H9 (cell line): ENCODE measurements around the gene POU4F3. TPM values are rescaled to one million over a fixed set of nuclear protein-coding genes. Genes with fewer than 3 reads are reported as not detected.

Experiments used
- DNase-seq: peaks from one replicate; pipeline ENCODE4 v3.0.0-alpha.2; 2017
- H2AFZ ChIP-seq: one replicate; pipeline ENCODE4 v1.6.1; 2013; ENCODE audit warnings: mild to moderate bottlenecking, low read length, control low read depth, moderate library complexity
- H2AK5ac ChIP-seq: 2 replicates; pipeline ENCODE4 v1.6.1; 2013; ENCODE audit warnings: low read length, control low read depth, mixed read lengths; ENCODE audit not compliant: insufficient read length
- H2BK120ac ChIP-seq: one replicate; pipeline ENCODE4 v1.6.1; 2013; ENCODE audit warnings: low read depth, mild to moderate bottlenecking, low read length, control low read depth, inconsistent platforms; ENCODE audit not compliant: poor library complexity, severe bottlenecking
- H2BK12ac ChIP-seq: 2 replicates; pipeline ENCODE4 v1.6.1; 2013; ENCODE audit warnings: low read length, control low read depth, mixed read lengths, low read depth; ENCODE audit not compliant: insufficient read length
- H2BK15ac ChIP-seq: 2 replicates; pipeline ENCODE4 v1.6.1; 2013; ENCODE audit warnings: low read depth, low read length, control low read depth
- H2BK20ac ChIP-seq: one replicate; pipeline ENCODE4 v1.6.1; 2013; ENCODE audit warnings: low read depth, mild to moderate bottlenecking, low read length, control low read depth, inconsistent platforms; ENCODE audit not compliant: poor library complexity, severe bottlenecking
- H2BK5ac ChIP-seq: 2 replicates; pipeline ENCODE4 v1.6.1; 2013; ENCODE audit warnings: low read length, control low read depth, mixed read lengths; ENCODE audit not compliant: insufficient read length
- H3K14ac ChIP-seq: 2 replicates; pipeline ENCODE4 v1.6.1; 2013; ENCODE audit warnings: low read length, control low read depth; ENCODE audit not compliant: insufficient read depth
- H3K18ac ChIP-seq: 2 replicates; pipeline ENCODE4 v1.6.1; 2013; ENCODE audit warnings: low read depth, mild to moderate bottlenecking, mixed read lengths, low read length, control low read depth; ENCODE audit not compliant: insufficient read length
- H3K23ac ChIP-seq: 2 replicates; pipeline ENCODE4 v1.6.1; 2013; ENCODE audit warnings: low read length, control low read depth, mixed read lengths, low read depth; ENCODE audit not compliant: insufficient read length
- H3K23me2 ChIP-seq: 2 replicates; pipeline ENCODE4 v1.6.1; 2013; ENCODE audit warnings: low read depth, mild to moderate bottlenecking, mixed read lengths, low read length, control low read depth; ENCODE audit not compliant: insufficient read length, poor library complexity, severe bottlenecking
- H3K27ac ChIP-seq: 2 replicates; pipeline ENCODE4 v1.5.1; 2013; ENCODE audit warnings: low read length, control low read depth, mixed read lengths, low read depth; ENCODE audit not compliant: insufficient read length
- H3K27me3 ChIP-seq: 2 replicates; pipeline ENCODE4 v1.6.1; 2013; ENCODE audit warnings: low read length, control low read depth, inconsistent platforms; ENCODE audit not compliant: insufficient read depth
- H3K4ac ChIP-seq: 2 replicates; pipeline ENCODE4 v1.6.1; 2013; ENCODE audit warnings: low read depth, mild to moderate bottlenecking, control low read depth, inconsistent platforms, low read length, moderate library complexity
- H3K4me1 ChIP-seq: 2 replicates; pipeline ENCODE4 v1.6.1; 2013; ENCODE audit warnings: low read length, control low read depth, inconsistent platforms; ENCODE audit not compliant: insufficient read depth
- H3K4me2 ChIP-seq: 2 replicates; pipeline ENCODE4 v1.6.1; 2013; ENCODE audit warnings: low read length, control low read depth, mixed read lengths; ENCODE audit not compliant: insufficient read length, insufficient read depth
- H3K56ac ChIP-seq: 2 replicates; pipeline ENCODE4 v1.6.1; 2013; ENCODE audit warnings: low read depth, mild to moderate bottlenecking, mixed read lengths, low read length, control low read depth; ENCODE audit not compliant: insufficient read length
- H3K79me1 ChIP-seq: 2 replicates; pipeline ENCODE4 v1.6.1; 2013; ENCODE audit warnings: low read depth, mild to moderate bottlenecking, moderate library complexity, low read length, control low read depth, inconsistent platforms; ENCODE audit not compliant: insufficient read depth, poor library complexity, severe bottlenecking
- H3K79me2 ChIP-seq: 2 replicates; pipeline ENCODE4 v1.6.1; 2013; ENCODE audit warnings: low read length, control low read depth, inconsistent platforms; ENCODE audit not compliant: insufficient read depth
- H3K9ac ChIP-seq: 2 replicates; pipeline ENCODE4 v1.6.1; 2013; ENCODE audit warnings: low read length, control low read depth, mixed read lengths; ENCODE audit not compliant: insufficient read length; ENCODE audit errors: extremely low read depth
- H3K9me3 ChIP-seq: one replicate; pipeline ENCODE4 v1.6.1; 2013; ENCODE audit warnings: low read depth, low read length, inconsistent platforms; ENCODE audit not compliant: control insufficient read depth
- H3T11ph ChIP-seq: one replicate; pipeline ENCODE4 v1.6.1; 2013; ENCODE audit warnings: mild to moderate bottlenecking, low read length, control low read depth, inconsistent platforms
- H4K20me1 ChIP-seq: one replicate; pipeline ENCODE4 v1.6.1; 2013; ENCODE audit not compliant: control insufficient read depth, insufficient read length, insufficient read depth
- H4K5ac ChIP-seq: 2 replicates; pipeline ENCODE4 v1.6.1; 2013; ENCODE audit warnings: low read depth, mild to moderate bottlenecking, mixed read lengths, low read length, control low read depth; ENCODE audit not compliant: insufficient read length
- H4K8ac ChIP-seq: replicated peaks from 2 replicates; pipeline ENCODE4 v1.6.1; 2013; ENCODE audit warnings: low read length, control low read depth, mixed read lengths, low read depth; ENCODE audit not compliant: insufficient read length
- H4K91ac ChIP-seq: 2 replicates; pipeline ENCODE4 v1.6.1; 2013; ENCODE audit warnings: low read depth, mild to moderate bottlenecking, moderate library complexity, mixed read lengths, low read length, control low read depth; ENCODE audit not compliant: insufficient read length
- H3K27ac Mint-ChIP-seq, 3 experiments: 2 replicates in 2 of 3; 3 replicates in 1 of 3; pipeline ENCODE4 v1.8.0; 2020 to 2021; ENCODE audit warnings: mixed read lengths in 3 of 3, mild to moderate bottlenecking in 1 of 3, moderate library complexity in 1 of 3
- H3K27me3 Mint-ChIP-seq: 2 replicates; pipeline ENCODE4 v1.8.0; 2021; ENCODE audit warnings: low read depth, mild to moderate bottlenecking, moderate library complexity, mixed read lengths
- H3K36me3 Mint-ChIP-seq, 3 experiments: 2 replicates in 2 of 3; 3 replicates in 1 of 3; pipeline ENCODE4 v1.8.0; 2020 to 2021; ENCODE audit warnings: low read depth in 3 of 3, mixed read lengths in 3 of 3; ENCODE audit not compliant: insufficient read depth in 1 of 3
- H3K4me1 Mint-ChIP-seq, 2 experiments: 2 replicates each; pipeline ENCODE4 v1.8.0; 2020; ENCODE audit warnings: mixed read lengths in 2 of 2
- H3K4me3 Mint-ChIP-seq, 2 experiments: 2 replicates in 1 of 2; 3 replicates in 1 of 2; pipeline ENCODE4 v1.8.0; 2020 to 2021; ENCODE audit warnings: mild to moderate bottlenecking in 2 of 2, mixed read lengths in 2 of 2, moderate library complexity in 1 of 2
- H3K9me3 Mint-ChIP-seq, 2 experiments: 2 replicates in 1 of 2; 3 replicates in 1 of 2; pipeline ENCODE4 v1.8.0; 2020; ENCODE audit warnings: mild to moderate bottlenecking in 2 of 2, mixed read lengths in 2 of 2, moderate library complexity in 1 of 2
- WGBS: extraction: QIAGEN DNeasy Blood & Tissue Kit; methylation state at CpG from one replicate; pipeline ENCODE4 v1.1.7; 2013; ENCODE audit warnings: missing lambda C conversion rate, low lambda C conversion rate, mixed read lengths; ENCODE audit not compliant: insufficient read length; ENCODE audit errors: extremely low coverage; 5-methylcytosine and 5-hydroxymethylcytosine counted together
- total RNA-seq: library from RNA; stranded (reverse); gene quantifications from 2 replicates; pipeline ENCODE4 v1.2.1, GENCODE V29; 2021
- TF ChIP-seq, protein P1 (sequence below): fragments of 200-600 bp; sonication (generic); conservative IDR thresholded peaks from 3 replicates; pipeline ENCODE4 v1.8.0; 2021; ENCODE audit warnings: antibody characterized with exemption, mild to moderate bottlenecking

Gene POU4F3
- total RNA-seq, 1 experiment from 2014 or later = not detected

DNA sequence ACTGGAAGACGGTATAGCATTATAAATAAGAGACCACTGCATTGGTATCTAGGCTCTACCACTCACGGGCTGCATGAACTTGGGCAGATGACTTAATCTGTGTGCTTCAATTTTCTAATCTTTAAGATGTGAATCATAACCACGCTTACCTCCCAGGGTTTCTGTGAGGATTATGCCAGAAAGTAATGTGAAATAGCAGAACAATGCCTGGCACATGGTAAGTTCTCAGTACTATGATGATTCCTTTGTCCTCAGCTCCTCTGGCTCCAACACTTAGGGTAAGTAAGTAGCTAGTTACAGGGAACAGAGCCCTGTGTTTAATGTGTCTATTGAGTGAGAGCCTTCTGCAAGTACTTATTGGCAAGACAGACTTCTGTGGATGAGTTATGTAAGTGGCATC lies 31.1 kb downstream of the POU4F3 start:
- Histone ChIP-seq H2BK15ac (no peak overlapping the region), H2AFZ (no peak overlapping the region), H3K79me2 (no peaks in the 10 kb centered on the region)

More for the DNA sequence above, 31.1 kb downstream of the POU4F3 start:
- Histone ChIP-seq H4K5ac (no peak overlapping the region), H3K27me3 (no peaks in the 10 kb centered on the region; the same call in 1 of the 2 replicates), H4K8ac (no peak overlapping the region), H3K23ac (no peak overlapping the region), H2AK5ac (no peak overlapping the region), H3K79me1 (no peaks in the 10 kb centered on the region), H3T11ph (no peak overlapping the region), H3K4me1 (peaks cover 5% of the 10 kb centered on the region; the same call in 1 of the 2 replicates), H3K9ac (no peak overlapping the region), H4K91ac (no peak overlapping the region), H2BK5ac (no peak overlapping the region), H3K18ac (no peak overlapping the region), H2BK120ac (no peak overlapping the region), H3K4ac (no peak overlapping the region), H3K56ac (no peak overlapping the region), H3K14ac (no peak overlapping the region), H3K4me2 (no peak overlapping the region), H4K20me1 (no peaks in the 10 kb centered on the region), H3K9me3 (no peaks in the 10 kb centered on the region), H2BK12ac (no peak overlapping the region), H3K23me2 (no peaks in the 10 kb centered on the region), H3K27ac (no peak overlapping the region), H2BK20ac (no peak overlapping the region)
- no CpG with 5 or more reads among the region's 3 CpGs for WGBS
- DNase-seq = no peak
- Mint-ChIP-seq H3K27me3 (peaks cover 31% of the 10 kb centered on the region), H3K4me3 (no peak overlapping the region), H3K36me3 (no peaks in the 10 kb centered on the region), H3K27ac (no peak overlapping the region), H3K9me3 (no peaks in the 10 kb centered on the region), H3K4me1 (peaks cover 20 to 25% of the 10 kb centered on the region in 2 experiments)
- TF ChIP-seq, protein P1, sequence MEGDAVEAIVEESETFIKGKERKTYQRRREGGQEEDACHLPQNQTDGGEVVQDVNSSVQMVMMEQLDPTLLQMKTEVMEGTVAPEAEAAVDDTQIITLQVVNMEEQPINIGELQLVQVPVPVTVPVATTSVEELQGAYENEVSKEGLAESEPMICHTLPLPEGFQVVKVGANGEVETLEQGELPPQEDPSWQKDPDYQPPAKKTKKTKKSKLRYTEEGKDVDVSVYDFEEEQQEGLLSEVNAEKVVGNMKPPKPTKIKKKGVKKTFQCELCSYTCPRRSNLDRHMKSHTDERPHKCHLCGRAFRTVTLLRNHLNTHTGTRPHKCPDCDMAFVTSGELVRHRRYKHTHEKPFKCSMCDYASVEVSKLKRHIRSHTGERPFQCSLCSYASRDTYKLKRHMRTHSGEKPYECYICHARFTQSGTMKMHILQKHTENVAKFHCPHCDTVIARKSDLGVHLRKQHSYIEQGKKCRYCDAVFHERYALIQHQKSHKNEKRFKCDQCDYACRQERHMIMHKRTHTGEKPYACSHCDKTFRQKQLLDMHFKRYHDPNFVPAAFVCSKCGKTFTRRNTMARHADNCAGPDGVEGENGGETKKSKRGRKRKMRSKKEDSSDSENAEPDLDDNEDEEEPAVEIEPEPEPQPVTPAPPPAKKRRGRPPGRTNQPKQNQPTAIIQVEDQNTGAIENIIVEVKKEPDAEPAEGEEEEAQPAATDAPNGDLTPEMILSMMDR = no peak
